Measurements from ENCODE around the gene DOCK3.

GRCh38 chr3:51044982-51045381 is 370.3 kb downstream of the DOCK3 start:
- no peak for TF ChIP-seq CTCF (IDR thresholded peaks at IDR 0.05; ENCODE audit: low read depth, low read length, poor library complexity, severe bottlenecking)
- no peak for TF ChIP-seq EZH2phosphoT487 (IDR thresholded peaks at IDR 0.05; ENCODE audit: borderline replicate concordance, low read length)

Measured in DOHH2 (cell line).